Stomach (tissue), 4 donors: ENCODE data around the gene PANX1.

Source experiments
- POLR2A ChIP-seq, 4 donors: fragments of 450-650 bp; IDR thresholded peaks; one replicate each; pipeline ENCODE4 v1.6.1; 2016; ENCODE audit warnings: antibody characterized with exemption in 4 of 4, control low read depth in 2 of 4, mild to moderate bottlenecking in 1 of 4, moderate library complexity in 1 of 4
- TF ChIP-seq, protein P1 (sequence below), 7 experiments: fragments of 450-650 bp in 4 of 7; fragments of 200-600 bp in 3 of 7; sonication (generic) in 3 of 7; IDR thresholded peaks; one replicate each; pipeline ENCODE4 v1.5.1; 2016 to 2019; ENCODE audit warnings: antibody characterized with exemption in 7 of 7, control low read depth in 2 of 7, mild to moderate bottlenecking in 1 of 7

GRCh38 chr11:94147433-94147845 lies 18.8 kb downstream of the PANX1 start:
- TF ChIP-seq, protein P1, sequence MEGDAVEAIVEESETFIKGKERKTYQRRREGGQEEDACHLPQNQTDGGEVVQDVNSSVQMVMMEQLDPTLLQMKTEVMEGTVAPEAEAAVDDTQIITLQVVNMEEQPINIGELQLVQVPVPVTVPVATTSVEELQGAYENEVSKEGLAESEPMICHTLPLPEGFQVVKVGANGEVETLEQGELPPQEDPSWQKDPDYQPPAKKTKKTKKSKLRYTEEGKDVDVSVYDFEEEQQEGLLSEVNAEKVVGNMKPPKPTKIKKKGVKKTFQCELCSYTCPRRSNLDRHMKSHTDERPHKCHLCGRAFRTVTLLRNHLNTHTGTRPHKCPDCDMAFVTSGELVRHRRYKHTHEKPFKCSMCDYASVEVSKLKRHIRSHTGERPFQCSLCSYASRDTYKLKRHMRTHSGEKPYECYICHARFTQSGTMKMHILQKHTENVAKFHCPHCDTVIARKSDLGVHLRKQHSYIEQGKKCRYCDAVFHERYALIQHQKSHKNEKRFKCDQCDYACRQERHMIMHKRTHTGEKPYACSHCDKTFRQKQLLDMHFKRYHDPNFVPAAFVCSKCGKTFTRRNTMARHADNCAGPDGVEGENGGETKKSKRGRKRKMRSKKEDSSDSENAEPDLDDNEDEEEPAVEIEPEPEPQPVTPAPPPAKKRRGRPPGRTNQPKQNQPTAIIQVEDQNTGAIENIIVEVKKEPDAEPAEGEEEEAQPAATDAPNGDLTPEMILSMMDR (IDR thresholded peaks at IDR 0.05), result no peak
- TF ChIP-seq POLR2A (IDR thresholded peaks at IDR 0.05), result no peak
